Esophagus (tissue), 2 donors: ENCODE results near the gene UBAP1L. TPM values are rescaled to one million over a fixed set of nuclear protein-coding genes. Genes with fewer than 3 reads are reported as not detected.
"Not testable (repeated sequence)": the region's sequence is repeated elsewhere in the genome, so short reads cannot be mapped to it uniquely, and the experiment has no call there.

Experiments used
- H3K27ac ChIP-seq, 2 donors: one replicate each; pipeline ENCODE4 v1.5.1; 2013; ENCODE audit warnings: low read depth in 2 of 2, mild to moderate bottlenecking in 2 of 2, inconsistent platforms in 1 of 2, low read length in 1 of 2, moderate library complexity in 1 of 2
- H3K27me3 ChIP-seq, 2 donors: one replicate each; pipeline ENCODE4 v1.6.1; 2013; ENCODE audit warnings: low read length in 2 of 2, control low read depth in 1 of 2, mild to moderate bottlenecking in 1 of 2; ENCODE audit not compliant: insufficient read depth in 2 of 2, control insufficient read depth in 1 of 2
- H3K36me3 ChIP-seq, 2 donors: one replicate each; pipeline ENCODE4 v1.6.1; 2013; ENCODE audit warnings: low read length in 1 of 2; ENCODE audit not compliant: control insufficient read depth in 2 of 2, insufficient read depth in 2 of 2
- H3K4me1 ChIP-seq, 2 donors: one replicate each; pipeline ENCODE4 v1.6.1; 2013; ENCODE audit warnings: low read length in 1 of 2; ENCODE audit not compliant: control insufficient read depth in 2 of 2, insufficient read depth in 2 of 2
- H3K4me3 ChIP-seq, 2 donors: one replicate each; pipeline ENCODE4 v1.5.1; 2013; ENCODE audit warnings: low read length in 2 of 2, mild to moderate bottlenecking in 2 of 2, low read depth in 1 of 2, moderate library complexity in 1 of 2
- H3K9me3 ChIP-seq, 2 donors: one replicate each; pipeline ENCODE4 v1.6.1; 2013; ENCODE audit warnings: mild to moderate bottlenecking in 2 of 2, low read depth in 1 of 2, low read length in 1 of 2, moderate library complexity in 1 of 2; ENCODE audit not compliant: control insufficient read depth in 2 of 2, insufficient read depth in 1 of 2
- WGBS, 2 donors: extraction: QIAGEN DNeasy Blood & Tissue Kit; methylation state at CpG; one replicate each; pipeline ENCODE4 v1.1.7; 2013; 5-methylcytosine and 5-hydroxymethylcytosine counted together
- polyA plus RNA-seq, 2 donors: library from polyadenylated mRNA; stranded (reverse); fragments of 200-250 nt; gene quantifications; one replicate each; pipeline ENCODE4 v1.2.3, GENCODE V29; 2013
- donor health status: healthy with polysubstance abuse.
- donor health status: Bipolar disorder and iron deficiency.

The UBAP1L gene
- polyA plus RNA-seq, 2 donors = 0.89 to 5.7 TPM

GRCh38 chr15:65095011-65095746, 19.8 kb downstream of the UBAP1L start:
- H3K4me1 ChIP-seq = peaks cover 4 to 15% of the 10 kb centered on the region in 2 donors
- no peak overlapping the region for H3K4me3 ChIP-seq
- peaks cover 5 to 13% of the 10 kb centered on the region in 2 donors for H3K36me3 ChIP-seq
- 48 to 52% methylated on average over 5 of the region's 5 CpGs for WGBS, 2 donors
- H3K27me3 ChIP-seq = no peaks in the 10 kb centered on the region
- no peaks in the 10 kb centered on the region for H3K9me3 ChIP-seq
- peak overlapping the region in 1 of 2 donors; percentile 70 for H3K27ac ChIP-seq

- Histone ChIP-seq H3K27ac (peak overlapping the region; percentile 2 to 70), H3K9me3 (no peaks in the 10 kb centered on the region), H3K36me3 (peaks cover 4 to 13% of the 10 kb centered on the region in 2 donors), H3K4me3 (no peak overlapping the region), H3K4me1 (peaks cover 4 to 16% of the 10 kb centered on the region in 2 donors), H3K27me3 (no peaks in the 10 kb centered on the region)
- WGBS, 2 donors = 73 to 74% methylated on average over 14 of the region's 14 CpGs
Measured at GRCh38 chr15:65094294-65094995, 20.6 kb downstream of the UBAP1L start.

- WGBS, 2 donors = 94 to 95% methylated on average over 13 of the region's 13 CpGs
- peak overlapping the region in 1 of 2 donors; percentile 70 for H3K27ac ChIP-seq
- H3K4me1 ChIP-seq = peaks cover 4 to 18% of the 10 kb centered on the region in 2 donors
Measured at GRCh38 chr15:65093793-65094170, 21.2 kb downstream of the UBAP1L start.

GRCh38 chr15:65092911-65093792, 21.8 kb downstream of the UBAP1L start:
- peaks cover 4 to 24% of the 10 kb centered on the region in 2 donors for H3K4me1 ChIP-seq

More at GRCh38 chr15:65093793-65094170, 21.2 kb downstream of the UBAP1L start:
- H3K9me3 ChIP-seq, H3K27me3 ChIP-seq, H3K36me3 ChIP-seq, H3K4me3 ChIP-seq: not testable (repeated sequence)

GRCh38 chr15:65091946-65092770, 22.8 kb downstream of the UBAP1L start:
- H3K27ac ChIP-seq = peak overlapping the region in 1 of 2 donors; percentile 24
- no peak overlapping the region for H3K4me3 ChIP-seq
- no peaks in the 10 kb centered on the region for H3K9me3 ChIP-seq
- peaks cover 4 to 32% of the 10 kb centered on the region in 2 donors for H3K4me1 ChIP-seq
- no peaks in the 10 kb centered on the region for H3K27me3 ChIP-seq
- 66 to 73% methylated on average over 12 of the region's 12 CpGs for WGBS, 2 donors
- H3K36me3 ChIP-seq = no peaks in the 10 kb centered on the region

More at GRCh38 chr15:65092911-65093792, 21.8 kb downstream of the UBAP1L start:
- peak overlapping the region in 1 of 2 donors; percentile 63 for H3K27ac ChIP-seq
- no peaks in the 10 kb centered on the region for H3K27me3 ChIP-seq
- peaks cover 0 to 7% of the 10 kb centered on the region in 2 donors for H3K36me3 ChIP-seq
- no peaks in the 10 kb centered on the region for H3K9me3 ChIP-seq
- WGBS, 2 donors = 85 to 86% methylated on average over 17 of the region's 17 CpGs
- H3K4me3 ChIP-seq = no peak overlapping the region

GRCh38 chr15:65089206-65089824, 25.7 kb downstream of the UBAP1L start:
- Histone ChIP-seq H3K27ac (peak overlapping the region; percentile 62 to 90), H3K27me3 (no peaks in the 10 kb centered on the region), H3K9me3 (no peaks in the 10 kb centered on the region), H3K36me3 (no peaks in the 10 kb centered on the region), H3K4me3 (no peak overlapping the region), H3K4me1 (peaks cover 0 to 30% of the 10 kb centered on the region in 2 donors)
- 47 to 50% methylated on average over 5 of the region's 5 CpGs for WGBS, 2 donors

GRCh38 chr15:65088643-65089021, 26.4 kb downstream of the UBAP1L start:
- H3K9me3 ChIP-seq = no peaks in the 10 kb centered on the region
- H3K36me3 ChIP-seq = no peaks in the 10 kb centered on the region
- no peak overlapping the region for H3K4me3 ChIP-seq
- no peaks in the 10 kb centered on the region for H3K27me3 ChIP-seq
- peaks cover 4 to 27% of the 10 kb centered on the region in 2 donors for H3K4me1 ChIP-seq
- WGBS, 2 donors = 34 to 42% methylated on average over 6 of the region's 6 CpGs
- peak overlapping the region; percentile 62 to 90 for H3K27ac ChIP-seq

GRCh38 chr15:65087873-65088642, 26.9 kb downstream of the UBAP1L start:
- Histone ChIP-seq H3K36me3 (no peaks in the 10 kb centered on the region), H3K4me1 (peaks cover 6 to 27% of the 10 kb centered on the region in 2 donors), H3K27ac (peak overlapping the region; percentile 76 to 93), H3K4me3 (no peak overlapping the region), H3K27me3 (no peaks in the 10 kb centered on the region), H3K9me3 (no peaks in the 10 kb centered on the region)
- 47 to 54% methylated on average over 13 of the region's 13 CpGs for WGBS, 2 donors
